HG03520 (cell line): ENCODE results near the gene TMSB4X.
"Not testable (repeated sequence)": the region's sequence is repeated elsewhere in the genome, so short reads cannot be mapped to it uniquely, and the experiment has no call there.

ENCODE experiments used
- ATAC-seq: cut with Tn5 transposase; IDR thresholded peaks from one replicate; pipeline ENCODE4 v1.9.1; 2021; ENCODE audit warnings: mild to moderate bottlenecking, moderate library complexity; ENCODE audit not compliant: unreplicated experiment

The TMSB4X gene

GRCh38 chrX:12994321-12994720 is 19.4 kb downstream of the TMSB4X start:
- no peak for ATAC-seq

GRCh38 chrX:12996934-12997435 is 22.1 kb downstream of the TMSB4X start:
- no peak for ATAC-seq

GRCh38 chrX:12997906-12998687 is 23.2 kb downstream of the TMSB4X start:
- ATAC-seq = no peak

GRCh38 chrX:12999422-12999821 is 24.5 kb downstream of the TMSB4X start:
- ATAC-seq = peak; percentile 45

- peak; percentile 39 for ATAC-seq
Observed at GRCh38 chrX:13000301-13000811, 25.4 kb downstream of the TMSB4X start.

- no peak for ATAC-seq
Observed at GRCh38 chrX:13001097-13001496, 26.2 kb downstream of the TMSB4X start.

GRCh38 chrX:13001961-13002671 is 27.2 kb downstream of the TMSB4X start:
- no peak for ATAC-seq

GRCh38 chrX:13005661-13006473 is 31.0 kb downstream of the TMSB4X start:
- ATAC-seq = peak; percentile 61

GRCh38 chrX:13007519-13008188 is 32.7 kb downstream of the TMSB4X start:
- no peak for ATAC-seq

- ATAC-seq = no peak
Observed at GRCh38 chrX:13008189-13008533, 33.3 kb downstream of the TMSB4X start.

- ATAC-seq = no peak
Observed at GRCh38 chrX:13008851-13009250, 33.9 kb downstream of the TMSB4X start.

GRCh38 chrX:13009273-13009672 is 34.4 kb downstream of the TMSB4X start:
- ATAC-seq = no peak

- ATAC-seq = no peak
Observed at GRCh38 chrX:13009844-13010243, 34.9 kb downstream of the TMSB4X start.

GRCh38 chrX:13010546-13010945 is 35.6 kb downstream of the TMSB4X start:
- ATAC-seq = no peak

GRCh38 chrX:13013363-13014110 is 38.6 kb downstream of the TMSB4X start:
- ATAC-seq = peak; percentile 85

GRCh38 chrX:13014111-13015096 is 39.5 kb downstream of the TMSB4X start:
- peak; percentile 7 for ATAC-seq

GRCh38 chrX:13015536-13016236 is 40.8 kb downstream of the TMSB4X start:
- no peak for ATAC-seq

- ATAC-seq = not testable (repeated sequence)
Observed at GRCh38 chrX:13016731-13017130, 41.8 kb downstream of the TMSB4X start.
